NCI-H2171 (cell line): ENCODE results near the gene KCNV2.
"Not testable (repeated sequence)": the region's sequence is repeated elsewhere in the genome, so short reads cannot be mapped to it uniquely, and the experiment has no call there.

Experiments
- DNase-seq: peaks from one replicate; lab custom pipeline; 2025; lab: John Stamatoyannopoulos, UW

KCNV2 gene

GRCh38 chr9:2717385-2717784, at the start of gene KCNV2:
KCNV2 (plus strand) TSS chr9:2717510; CDS start chr9:2717740, 230 bp downstream.
- no peak for DNase-seq

DNA sequence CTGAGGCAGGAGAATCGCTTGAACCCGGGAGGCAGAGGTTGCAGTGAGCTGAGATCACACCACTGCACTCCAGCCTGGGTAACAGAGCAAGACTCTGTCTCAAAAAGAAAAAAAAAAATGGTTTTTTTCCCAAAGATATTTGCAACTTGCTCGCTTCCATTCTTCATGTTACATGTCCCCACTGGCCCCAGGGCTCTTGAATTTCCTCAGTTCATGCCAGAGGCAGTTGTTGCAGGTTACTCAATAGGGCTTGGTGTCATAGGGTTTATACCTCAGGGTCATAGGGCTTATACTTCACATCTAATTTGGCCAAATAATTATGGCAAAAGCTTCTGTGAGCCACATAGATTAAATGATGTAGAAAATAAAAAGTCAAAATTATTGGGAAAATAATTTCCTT, 44.1 kb upstream of the KCNV2 start:
- no peak for DNase-seq

DNA sequence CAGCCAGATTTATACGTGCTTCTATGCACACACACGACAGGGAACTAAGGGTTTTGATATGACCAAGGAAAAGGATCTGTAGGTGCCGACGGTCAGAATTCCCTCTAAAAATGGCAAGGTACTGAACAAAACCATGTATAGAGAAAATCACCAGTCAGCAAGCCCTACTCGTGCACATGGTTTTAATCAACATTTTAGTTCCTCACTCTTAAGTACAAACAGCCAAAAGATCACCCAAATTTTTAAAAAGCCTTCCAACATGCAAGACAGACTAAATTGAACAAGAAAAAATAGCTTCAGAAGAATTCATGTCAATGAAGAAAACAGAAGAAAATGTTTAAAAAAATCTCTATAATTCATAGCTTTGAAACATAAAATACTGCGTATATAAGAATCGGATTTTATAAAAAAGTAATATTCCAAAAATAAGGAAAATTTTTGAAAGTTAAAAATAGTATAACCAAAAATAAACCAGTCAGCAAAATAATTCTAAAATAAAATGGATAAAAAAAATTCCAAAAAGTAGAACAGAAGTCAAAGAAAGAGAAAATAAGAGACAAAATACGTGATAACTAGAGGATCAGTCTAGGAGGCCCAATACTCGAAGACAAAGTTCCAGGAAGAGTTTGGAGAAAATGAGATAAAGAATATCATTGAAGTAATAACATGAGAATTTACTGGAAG, 43.0 kb upstream of the KCNV2 start:
- no peak for DNase-seq

GRCh38 chr9:2675834-2676233, 41.5 kb upstream of the KCNV2 start:
- DNase-seq, result no peak

GRCh38 chr9:2676466-2676865, 40.8 kb upstream of the KCNV2 start:
- DNase-seq, result peak; percentile 52

- no peak for DNase-seq
Measured at GRCh38 chr9:2677915-2678889, 39.1 kb upstream of the KCNV2 start.

- no peak for DNase-seq
Measured at GRCh38 chr9:2679011-2679410, 38.3 kb upstream of the KCNV2 start.

- no peak for DNase-seq
Measured at GRCh38 chr9:2681981-2682380, 35.3 kb upstream of the KCNV2 start.

- DNase-seq, result no peak
Measured at GRCh38 chr9:2686911-2687310, 30.4 kb upstream of the KCNV2 start.

DNA sequence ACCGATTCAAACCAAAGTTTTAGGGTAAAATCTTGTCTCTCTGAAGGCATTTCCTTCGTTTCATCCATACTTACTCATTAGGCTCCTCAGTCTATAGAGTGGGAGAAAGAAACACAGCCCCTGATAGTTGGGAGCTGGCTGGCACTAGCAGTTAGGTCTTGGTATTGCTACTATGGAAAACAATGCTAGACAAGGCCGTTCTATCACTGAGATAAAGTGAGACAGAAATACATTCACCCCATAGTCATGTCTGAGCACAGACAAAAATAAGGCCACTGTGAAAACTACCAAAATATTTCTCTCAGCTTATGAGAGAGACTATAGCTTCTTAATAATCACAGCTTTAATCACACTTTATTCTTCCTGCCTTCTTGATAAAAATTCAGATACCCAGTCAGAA, 28.7 kb upstream of the KCNV2 start:
- DNase-seq, result no peak

GRCh38 chr9:2691212-2691611, 26.1 kb upstream of the KCNV2 start:
- DNase-seq, result no peak

GRCh38 chr9:2691626-2692025, 25.7 kb upstream of the KCNV2 start:
- DNase-seq, result no peak

GRCh38 chr9:2693056-2693455, 24.3 kb upstream of the KCNV2 start:
- DNase-seq, result peak; percentile 67

GRCh38 chr9:2697492-2697891, 19.8 kb upstream of the KCNV2 start:
- DNase-seq, result no peak

DNA sequence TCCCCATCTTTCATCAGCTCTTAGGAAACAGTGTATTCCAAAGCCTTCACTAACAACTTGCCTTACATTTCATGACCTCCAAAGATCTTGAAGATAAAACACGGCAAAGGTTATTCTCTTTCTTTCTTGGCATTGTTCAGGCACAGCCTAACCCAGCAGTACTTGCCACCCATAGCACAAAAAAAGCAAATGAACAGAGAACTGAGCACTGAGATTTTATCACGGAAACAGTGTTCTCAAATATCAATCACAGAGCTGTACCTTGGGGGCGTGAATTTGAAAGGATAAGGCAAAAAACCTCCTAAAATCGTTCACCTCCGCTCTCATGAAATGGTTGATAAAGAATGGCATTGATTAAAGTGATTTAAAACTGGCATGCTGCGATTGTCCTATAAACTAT, 16.9 kb upstream of the KCNV2 start:
- DNase-seq, result no peak

DNA sequence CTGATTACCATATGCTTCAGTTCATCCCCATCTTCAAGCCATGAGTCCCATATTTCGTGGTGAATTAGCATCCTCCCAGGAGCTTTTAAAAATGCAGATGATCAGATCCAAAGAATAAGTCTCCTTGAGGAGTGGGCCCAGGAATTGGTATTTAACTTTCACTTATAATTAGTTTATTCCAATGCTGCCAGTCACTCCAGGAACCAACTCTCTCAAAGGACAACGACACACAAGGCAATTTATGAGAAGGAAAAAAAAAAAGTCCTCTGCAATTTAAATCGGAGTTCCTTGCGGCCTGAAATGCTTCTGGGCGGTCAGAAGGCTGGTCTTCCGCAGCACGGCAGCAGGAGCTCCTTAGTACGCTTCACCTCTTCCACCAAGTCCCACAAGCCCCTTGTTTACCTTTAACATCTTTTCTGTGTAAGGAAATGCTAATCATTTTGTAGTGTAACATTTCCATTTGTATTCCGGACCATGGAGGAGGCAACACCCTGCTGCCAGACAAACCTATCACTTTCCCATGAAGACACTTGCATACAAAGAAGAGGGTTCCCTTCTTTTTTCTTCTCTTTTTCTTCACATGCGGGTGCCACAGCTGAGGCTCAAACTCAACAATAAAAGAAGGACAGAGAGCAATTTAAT, 16.3 kb upstream of the KCNV2 start:
- DNase-seq, result no peak

DNA sequence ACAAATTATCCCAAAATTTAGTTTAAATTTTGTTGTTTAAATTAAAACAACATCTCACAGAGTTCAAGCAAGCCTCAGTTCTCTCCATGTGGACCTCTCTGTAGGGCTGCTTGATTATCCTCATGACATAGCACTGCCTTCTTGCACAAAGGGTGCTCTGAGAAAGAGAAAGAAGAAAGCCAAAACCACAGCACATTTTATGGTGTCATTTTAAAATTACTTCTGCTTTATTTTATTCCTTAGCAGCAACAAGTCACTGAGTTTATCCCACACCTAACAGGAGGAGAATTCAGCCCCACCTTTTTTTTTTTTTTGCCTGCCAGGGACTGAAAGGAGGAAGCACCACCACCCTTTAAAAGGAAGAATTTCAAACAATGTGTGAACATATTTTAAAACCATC, 12.8 kb upstream of the KCNV2 start:
- no peak for DNase-seq

GRCh38 chr9:2707256-2707655, 10.1 kb upstream of the KCNV2 start:
- DNase-seq, result not testable (repeated sequence)

DNA sequence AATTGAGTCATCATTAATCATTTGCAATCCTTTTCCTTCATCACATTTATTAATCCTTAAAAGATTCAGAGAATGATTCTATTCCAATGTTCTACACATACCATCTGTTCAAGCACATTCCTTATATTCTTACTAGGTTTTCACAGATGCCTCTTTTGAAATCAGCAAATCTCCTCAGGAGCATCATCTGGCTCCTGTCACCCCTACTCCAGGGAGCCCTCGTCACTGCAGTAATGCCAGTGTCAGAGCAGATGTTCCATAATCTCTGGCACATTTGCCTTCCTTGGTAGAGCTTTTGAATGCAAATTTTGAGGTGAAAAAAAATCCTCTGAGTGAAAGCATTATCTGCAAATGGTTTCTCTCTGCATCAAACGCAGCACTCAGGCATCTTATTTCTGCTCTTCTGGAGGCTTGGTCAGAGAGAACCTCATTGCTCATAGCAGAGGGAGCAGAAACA, 7.6 kb upstream of the KCNV2 start:
- DNase-seq, result peak; percentile 90

GRCh38 chr9:2711716-2712115, 5.6 kb upstream of the KCNV2 start:
- DNase-seq, result no peak

DNA sequence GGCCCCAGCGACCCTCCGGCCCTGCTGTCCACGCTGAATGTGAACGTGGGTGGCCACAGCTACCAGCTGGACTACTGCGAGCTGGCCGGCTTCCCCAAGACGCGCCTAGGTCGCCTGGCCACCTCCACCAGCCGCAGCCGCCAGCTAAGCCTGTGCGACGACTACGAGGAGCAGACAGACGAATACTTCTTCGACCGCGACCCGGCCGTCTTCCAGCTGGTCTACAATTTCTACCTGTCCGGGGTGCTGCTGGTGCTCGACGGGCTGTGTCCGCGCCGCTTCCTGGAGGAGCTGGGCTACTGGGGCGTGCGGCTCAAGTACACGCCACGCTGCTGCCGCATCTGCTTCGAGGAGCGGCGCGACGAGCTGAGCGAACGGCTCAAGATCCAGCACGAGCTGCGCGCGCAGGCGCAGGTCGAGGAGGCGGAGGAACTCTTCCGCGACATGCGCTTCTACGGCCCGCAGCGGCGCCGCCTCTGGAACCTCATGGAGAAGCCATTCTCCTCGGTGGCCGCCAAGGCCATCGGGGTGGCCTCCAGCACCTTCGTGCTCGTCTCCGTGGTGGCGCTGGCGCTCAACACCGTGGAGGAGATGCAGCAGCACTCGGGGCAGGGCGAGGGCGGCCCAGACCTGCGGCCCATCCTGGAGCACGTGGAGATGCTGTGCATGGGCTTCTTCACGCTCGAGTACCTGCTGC, 839 bp downstream of the KCNV2 start:
- DNase-seq, result no peak

DNA sequence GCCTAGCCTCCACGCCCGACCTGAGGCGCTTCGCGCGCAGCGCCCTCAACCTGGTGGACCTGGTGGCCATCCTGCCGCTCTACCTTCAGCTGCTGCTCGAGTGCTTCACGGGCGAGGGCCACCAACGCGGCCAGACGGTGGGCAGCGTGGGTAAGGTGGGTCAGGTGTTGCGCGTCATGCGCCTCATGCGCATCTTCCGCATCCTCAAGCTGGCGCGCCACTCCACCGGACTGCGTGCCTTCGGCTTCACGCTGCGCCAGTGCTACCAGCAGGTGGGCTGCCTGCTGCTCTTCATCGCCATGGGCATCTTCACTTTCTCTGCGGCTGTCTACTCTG, 1.4 kb downstream of the KCNV2 start:
- DNase-seq, result no peak
